PC-3 (cell line): ENCODE data around the gene PODN.

ENCODE experiments used
- CTCF ChIP-seq: fragments of 300-600 bp; sonication (generic); conservative IDR thresholded peaks from 2 replicates; pipeline ENCODE4 v1.5.1; 2017; ENCODE audit warnings: antibody characterized with exemption, low read depth, mild to moderate bottlenecking, low read length
- EZH2 ChIP-seq: fragments of 300-600 bp; sonication (generic); IDR thresholded peaks from one replicate; pipeline ENCODE4 v1.6.1; 2017; ENCODE audit warnings: antibody characterized with exemption, mild to moderate bottlenecking, low read length; ENCODE audit not compliant: unreplicated experiment
- EZH2phosphoT487 ChIP-seq: fragments of 300-600 bp; sonication (generic); IDR thresholded peaks from 2 replicates; pipeline ENCODE4 v1.6.1; 2018; ENCODE audit warnings: mild to moderate bottlenecking, antibody characterized with exemption, low read length, borderline replicate concordance

DNA sequence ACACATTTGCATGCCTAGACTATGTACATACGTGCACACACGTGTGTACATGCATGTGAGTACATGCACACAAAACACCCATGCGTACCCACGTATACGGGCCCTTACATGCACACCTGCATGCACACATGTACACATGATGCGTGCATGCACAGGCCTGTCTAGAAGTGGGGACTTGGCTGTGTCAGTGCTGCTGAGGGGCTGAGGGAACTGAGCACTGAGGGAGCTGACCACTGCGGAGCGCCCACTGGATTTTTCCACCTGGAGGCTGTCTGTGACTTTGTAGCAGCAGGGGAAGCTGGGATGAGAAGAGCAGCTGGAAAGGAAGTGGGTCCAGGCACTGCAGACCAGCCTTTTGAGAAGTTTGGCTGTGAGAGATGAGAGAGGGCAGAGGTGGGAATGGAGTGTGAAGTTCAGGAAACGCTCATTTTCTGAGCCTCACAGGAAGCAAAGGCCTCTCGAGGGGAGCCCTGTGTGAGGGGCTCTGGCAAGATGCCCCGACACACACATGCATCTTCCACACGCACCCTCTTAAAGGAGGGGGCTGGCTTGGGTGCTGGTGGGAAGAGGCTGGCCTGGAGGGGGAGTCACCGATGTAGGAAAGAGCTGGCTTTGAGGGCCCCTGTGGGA is 20.9 kb downstream of the PODN start:
- TF ChIP-seq EZH2, result no peak
- TF ChIP-seq CTCF, result no peak
- no peak for TF ChIP-seq EZH2phosphoT487
